ENCODE measurements around the gene NECAP2. TPM values are rescaled to one million over a fixed set of nuclear protein-coding genes. Genes with fewer than 3 reads are reported as not detected.
"Not testable (repeated sequence)": the region's sequence is repeated elsewhere in the genome, so short reads cannot be mapped to it uniquely, and the experiment has no call there.

The NECAP2 gene
- total RNA-seq, 4 donors from 2014 or later: 36.0 to 60.1 (median 38.6) TPM

DNA sequence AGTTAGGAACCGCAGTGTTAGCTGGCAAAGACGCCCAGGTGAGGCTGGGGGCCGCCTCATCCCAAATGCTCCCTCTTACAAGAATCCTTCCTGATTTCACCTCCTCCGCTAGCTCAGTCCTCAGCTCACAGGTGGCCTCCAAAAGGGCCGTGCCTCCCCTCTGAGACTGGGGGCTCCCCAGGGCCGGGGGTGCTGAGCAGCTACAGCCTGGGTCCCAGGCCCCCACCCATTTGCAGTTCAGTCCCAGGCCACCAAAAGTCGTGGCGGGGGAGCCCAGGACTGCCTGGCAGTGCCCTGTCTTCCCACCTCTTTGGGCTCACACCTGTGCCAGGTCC lies 43.9 kb downstream of the NECAP2 start:
- Histone ChIP-seq H3K4me3 (no peak overlapping the region), H3K27me3 (no peaks in the 10 kb centered on the region), H3K4me1 (no peaks in the 10 kb centered on the region), H3K9me3 (no peaks in the 10 kb centered on the region), H3K36me3 (no peaks in the 10 kb centered on the region), H3K27ac (no peak overlapping the region)
- TF ChIP-seq, protein P1, sequence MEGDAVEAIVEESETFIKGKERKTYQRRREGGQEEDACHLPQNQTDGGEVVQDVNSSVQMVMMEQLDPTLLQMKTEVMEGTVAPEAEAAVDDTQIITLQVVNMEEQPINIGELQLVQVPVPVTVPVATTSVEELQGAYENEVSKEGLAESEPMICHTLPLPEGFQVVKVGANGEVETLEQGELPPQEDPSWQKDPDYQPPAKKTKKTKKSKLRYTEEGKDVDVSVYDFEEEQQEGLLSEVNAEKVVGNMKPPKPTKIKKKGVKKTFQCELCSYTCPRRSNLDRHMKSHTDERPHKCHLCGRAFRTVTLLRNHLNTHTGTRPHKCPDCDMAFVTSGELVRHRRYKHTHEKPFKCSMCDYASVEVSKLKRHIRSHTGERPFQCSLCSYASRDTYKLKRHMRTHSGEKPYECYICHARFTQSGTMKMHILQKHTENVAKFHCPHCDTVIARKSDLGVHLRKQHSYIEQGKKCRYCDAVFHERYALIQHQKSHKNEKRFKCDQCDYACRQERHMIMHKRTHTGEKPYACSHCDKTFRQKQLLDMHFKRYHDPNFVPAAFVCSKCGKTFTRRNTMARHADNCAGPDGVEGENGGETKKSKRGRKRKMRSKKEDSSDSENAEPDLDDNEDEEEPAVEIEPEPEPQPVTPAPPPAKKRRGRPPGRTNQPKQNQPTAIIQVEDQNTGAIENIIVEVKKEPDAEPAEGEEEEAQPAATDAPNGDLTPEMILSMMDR (IDR thresholded peaks at IDR 0.05): no peak
- no peak for TF ChIP-seq POLR2A (IDR thresholded peaks at IDR 0.05)
- no peak for DNase-seq
- intact Hi-C loops (cut with DNase I; ENCODE audit: low total_unique reads): no loop called here

- Histone ChIP-seq H3K9me3 (no peaks in the 10 kb centered on the region), H3K36me3 (no peaks in the 10 kb centered on the region), H3K4me3 (no peak overlapping the region), H3K27ac (no peak overlapping the region), H3K4me1 (no peaks in the 10 kb centered on the region), H3K27me3 (no peaks in the 10 kb centered on the region)
- intact Hi-C loops (cut with DNase I; ENCODE audit: low total_unique reads): no loop called here
- no peak for DNase-seq
- TF ChIP-seq POLR2A (IDR thresholded peaks at IDR 0.05): no peak
- TF ChIP-seq, protein P1 (IDR thresholded peaks at IDR 0.05): no peak
Observed at GRCh38 chr1:16484931-16485330, 44.4 kb downstream of the NECAP2 start.

DNA sequence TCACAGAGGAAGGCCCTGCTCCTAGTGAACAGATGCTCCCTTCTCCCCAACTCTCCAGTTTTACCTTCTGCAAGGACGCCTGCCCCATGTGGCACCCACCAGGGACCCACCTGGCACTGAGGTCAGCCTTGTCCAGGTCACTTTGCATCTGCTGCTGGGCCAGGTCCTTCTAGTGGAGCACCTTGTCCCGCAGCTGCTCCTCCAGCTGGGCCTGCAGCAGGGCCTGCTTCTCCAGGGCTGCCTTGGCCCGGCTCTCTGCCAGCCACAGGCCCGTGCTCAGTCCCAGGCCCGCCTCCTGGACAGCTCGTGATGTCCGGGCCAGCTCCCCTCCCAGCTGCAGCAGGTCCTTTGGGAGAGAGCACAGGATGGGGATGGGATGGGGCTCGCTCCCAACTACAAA lies 45.8 kb downstream of the NECAP2 start:
- H3K36me3 ChIP-seq; H3K27me3 ChIP-seq; DNase-seq; H3K4me3 ChIP-seq; H3K27ac ChIP-seq; H3K4me1 ChIP-seq; H3K9me3 ChIP-seq; intact Hi-C loops (cut with DNase I; ENCODE audit: low total_unique reads): not testable (repeated sequence)

- H3K4me1 ChIP-seq; H3K27ac ChIP-seq; H3K4me3 ChIP-seq; H3K36me3 ChIP-seq; H3K9me3 ChIP-seq; H3K27me3 ChIP-seq; intact Hi-C loops (cut with DNase I; ENCODE audit: low total_unique reads); DNase-seq: not testable (repeated sequence)
Observed at GRCh38 chr1:16487011-16487410, 46.5 kb downstream of the NECAP2 start.

- H3K4me1 ChIP-seq; DNase-seq; H3K27me3 ChIP-seq; intact Hi-C loops (cut with DNase I; ENCODE audit: low total_unique reads); H3K36me3 ChIP-seq; H3K9me3 ChIP-seq; H3K4me3 ChIP-seq; H3K27ac ChIP-seq: not testable (repeated sequence)
Observed at GRCh38 chr1:16489195-16489880, 48.8 kb downstream of the NECAP2 start.

DNA sequence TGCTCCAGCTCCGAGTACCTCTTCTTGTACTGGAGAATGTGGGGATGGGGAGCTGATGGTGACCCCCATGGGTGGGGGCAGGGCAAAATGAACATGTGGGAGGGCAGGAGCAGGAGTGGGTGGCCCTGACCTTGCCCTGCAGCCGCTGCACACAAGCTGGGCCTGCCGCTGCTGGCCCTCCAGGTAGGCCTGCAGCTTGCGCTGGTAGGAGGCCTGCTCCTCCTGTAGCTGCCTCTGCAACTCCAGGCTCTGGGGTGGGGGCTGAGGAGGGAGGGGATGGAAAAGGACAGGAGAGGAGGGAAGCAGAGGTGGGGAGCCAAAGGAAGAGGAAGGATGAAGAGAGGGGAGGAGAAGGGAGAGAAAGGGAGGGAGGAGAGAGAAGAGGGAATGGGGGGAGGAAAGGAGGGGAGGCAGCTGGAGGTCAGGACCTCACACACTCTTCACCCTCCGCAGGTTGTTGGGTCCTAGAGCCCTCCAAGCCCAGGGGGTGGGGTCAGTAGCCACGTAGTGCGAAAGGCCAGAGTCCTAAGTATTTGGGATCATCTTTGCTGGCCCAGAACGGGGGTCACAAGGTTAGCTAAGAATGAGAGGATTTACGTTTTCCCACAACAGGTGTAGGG lies 50.6 kb downstream of the NECAP2 start:
- Histone ChIP-seq H3K27ac (no peak overlapping the region), H3K36me3 (no peaks in the 10 kb centered on the region), H3K9me3 (no peaks in the 10 kb centered on the region), H3K4me3 (no peak overlapping the region), H3K27me3 (no peaks in the 10 kb centered on the region), H3K4me1 (no peaks in the 10 kb centered on the region)
- TF ChIP-seq, protein P1 (IDR thresholded peaks at IDR 0.05): no peak
- no peak for TF ChIP-seq POLR2A (IDR thresholded peaks at IDR 0.05)
- intact Hi-C loops (cut with DNase I; ENCODE audit: low total_unique reads): no loop called here
- DNase-seq: no peak

- DNase-seq; H3K27me3 ChIP-seq; intact Hi-C loops (cut with DNase I; ENCODE audit: low total_unique reads); H3K4me1 ChIP-seq; H3K9me3 ChIP-seq; H3K36me3 ChIP-seq; H3K27ac ChIP-seq; H3K4me3 ChIP-seq: not testable (repeated sequence)
Observed at GRCh38 chr1:16492937-16493336, 52.4 kb downstream of the NECAP2 start.

- H3K9me3 ChIP-seq; H3K27me3 ChIP-seq; DNase-seq; intact Hi-C loops (cut with DNase I; ENCODE audit: low total_unique reads); H3K27ac ChIP-seq; H3K4me3 ChIP-seq; H3K4me1 ChIP-seq; H3K36me3 ChIP-seq: not testable (repeated sequence)
Observed at GRCh38 chr1:16493731-16494130, 53.2 kb downstream of the NECAP2 start.

- H3K4me3 ChIP-seq; H3K4me1 ChIP-seq; H3K9me3 ChIP-seq; intact Hi-C loops (cut with DNase I; ENCODE audit: low total_unique reads); H3K36me3 ChIP-seq; H3K27me3 ChIP-seq; DNase-seq: not testable (repeated sequence)
- H3K27ac ChIP-seq: peak overlapping the region in 1 of 2 donors; percentile 90
Observed at GRCh38 chr1:16497474-16497904, 57.0 kb downstream of the NECAP2 start.

- intact Hi-C loops (cut with DNase I; ENCODE audit: low total_unique reads): not testable (repeated sequence)
- H3K27ac ChIP-seq: peak overlapping the region; percentile 82 to 90
Observed at GRCh38 chr1:16498047-16498446, 57.5 kb downstream of the NECAP2 start.

More at GRCh38 chr1:16498047-16498446, 57.5 kb downstream of the NECAP2 start:
- not testable (repeated sequence) for H3K9me3 ChIP-seq, H3K27me3 ChIP-seq, DNase-seq, H3K36me3 ChIP-seq, H3K4me1 ChIP-seq
- H3K4me3 ChIP-seq: peak overlapping the region; percentile 47 to 89

All from uterus (tissue), 4 donors.